NCI-H1105 treated with DMSO at 0.1 percent for 48 hours (cell line): ENCODE measurements around the gene TNFRSF13B.

Source experiments
- DNase-seq: peaks from one replicate; lab custom pipeline; 2025; lab: John Stamatoyannopoulos, UW

The TNFRSF13B gene

DNA sequence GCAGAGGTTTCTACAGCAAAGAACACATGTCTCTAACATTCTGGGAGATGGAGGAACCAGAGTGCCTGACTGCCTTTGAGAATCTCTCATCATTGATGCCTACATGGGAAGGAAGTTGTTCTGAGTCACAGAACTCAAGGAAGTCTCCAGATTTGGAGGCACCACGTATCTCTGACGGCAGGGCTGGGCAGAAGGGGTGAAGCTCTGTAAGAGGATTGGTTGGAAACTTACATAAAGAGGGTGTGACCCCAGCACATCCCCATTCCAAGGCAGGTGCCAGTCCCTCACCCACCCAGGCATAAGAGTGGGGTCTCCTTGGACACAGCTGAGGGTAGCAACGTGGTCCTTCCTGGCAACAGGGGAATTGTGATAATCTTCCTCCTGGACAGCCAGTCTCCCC is 17.4 kb downstream of the TNFRSF13B start:
- no peak for DNase-seq

DNA sequence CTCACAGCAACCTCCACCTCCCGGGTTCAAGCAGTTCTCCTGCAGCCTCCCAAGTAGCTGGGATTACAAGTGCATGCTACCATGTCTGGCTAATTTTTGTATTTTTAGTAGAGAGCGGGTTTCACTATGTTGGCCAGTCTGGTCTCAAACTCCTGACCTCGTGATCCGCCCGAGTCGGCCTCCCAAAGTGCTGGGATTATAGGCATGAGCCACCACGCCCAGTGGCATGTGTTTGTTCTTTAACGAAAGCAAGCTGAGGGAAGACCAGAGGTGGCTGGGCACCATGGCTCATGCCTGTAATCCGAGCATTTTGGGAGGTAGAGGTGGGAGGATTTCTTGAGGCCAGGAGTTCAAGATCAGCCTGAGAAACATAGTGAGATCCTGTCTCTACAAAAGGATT is 18.1 kb downstream of the TNFRSF13B start:
- DNase-seq, result no peak

DNA sequence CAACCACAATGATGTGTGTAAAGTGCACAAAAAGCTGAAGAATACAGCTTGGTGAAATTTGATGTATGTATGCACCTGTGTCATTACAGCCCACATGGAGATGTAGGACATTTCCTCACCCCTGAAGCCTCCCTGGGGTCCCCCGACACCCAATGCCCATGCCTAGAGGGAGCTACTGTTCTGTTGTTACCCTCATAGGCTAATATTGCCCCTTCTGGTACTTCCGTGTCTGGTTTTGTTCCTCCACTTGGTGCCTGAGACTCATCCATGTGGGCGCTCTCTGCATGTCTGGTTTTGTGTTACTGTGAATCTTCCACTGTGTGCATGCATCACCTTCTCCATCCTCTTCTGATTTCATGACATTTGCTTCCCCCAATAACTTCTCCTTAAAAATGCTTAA is 18.6 kb downstream of the TNFRSF13B start:
- no peak for DNase-seq

DNA sequence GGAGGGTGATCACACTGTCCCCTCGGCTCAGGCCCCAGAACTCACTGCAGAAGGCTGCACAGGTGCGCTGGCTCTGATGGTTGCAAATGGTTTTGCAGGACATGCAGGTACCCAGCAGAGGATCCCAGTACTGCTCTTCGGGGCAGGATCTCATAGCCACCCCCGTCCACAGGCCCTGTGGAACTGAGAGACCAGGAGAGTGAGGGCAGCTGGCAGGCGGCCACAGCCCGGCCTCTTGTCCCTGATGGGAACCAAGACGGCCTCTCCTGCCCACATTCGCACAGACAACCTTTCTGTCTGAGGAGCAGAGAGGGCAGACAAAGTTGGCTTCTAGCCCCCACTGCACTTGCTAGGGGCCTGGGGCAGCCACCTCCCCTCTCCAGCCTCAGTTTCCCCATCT is 19.5 kb downstream of the TNFRSF13B start:
- DNase-seq, result no peak

DNA sequence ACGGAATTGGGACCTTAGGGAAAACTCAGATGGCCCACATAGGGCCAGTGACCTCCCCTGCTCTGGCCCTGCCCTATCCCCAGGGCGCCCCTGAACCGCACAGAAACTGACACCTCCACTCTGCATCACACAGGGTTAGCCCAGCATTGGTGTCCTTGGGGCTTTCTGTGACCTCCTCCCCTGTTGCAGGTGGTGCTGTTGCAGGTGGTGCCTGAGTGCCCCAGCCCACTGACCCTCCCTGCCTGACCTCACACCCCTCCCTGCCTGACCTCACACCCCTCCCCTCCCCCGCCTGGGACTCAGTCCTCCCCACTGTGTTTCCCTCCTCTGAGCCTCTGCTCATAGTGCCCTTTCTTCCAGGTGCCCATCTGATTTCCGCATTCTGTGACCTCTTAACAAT is 21.4 kb downstream of the TNFRSF13B start:
- no peak for DNase-seq

DNA sequence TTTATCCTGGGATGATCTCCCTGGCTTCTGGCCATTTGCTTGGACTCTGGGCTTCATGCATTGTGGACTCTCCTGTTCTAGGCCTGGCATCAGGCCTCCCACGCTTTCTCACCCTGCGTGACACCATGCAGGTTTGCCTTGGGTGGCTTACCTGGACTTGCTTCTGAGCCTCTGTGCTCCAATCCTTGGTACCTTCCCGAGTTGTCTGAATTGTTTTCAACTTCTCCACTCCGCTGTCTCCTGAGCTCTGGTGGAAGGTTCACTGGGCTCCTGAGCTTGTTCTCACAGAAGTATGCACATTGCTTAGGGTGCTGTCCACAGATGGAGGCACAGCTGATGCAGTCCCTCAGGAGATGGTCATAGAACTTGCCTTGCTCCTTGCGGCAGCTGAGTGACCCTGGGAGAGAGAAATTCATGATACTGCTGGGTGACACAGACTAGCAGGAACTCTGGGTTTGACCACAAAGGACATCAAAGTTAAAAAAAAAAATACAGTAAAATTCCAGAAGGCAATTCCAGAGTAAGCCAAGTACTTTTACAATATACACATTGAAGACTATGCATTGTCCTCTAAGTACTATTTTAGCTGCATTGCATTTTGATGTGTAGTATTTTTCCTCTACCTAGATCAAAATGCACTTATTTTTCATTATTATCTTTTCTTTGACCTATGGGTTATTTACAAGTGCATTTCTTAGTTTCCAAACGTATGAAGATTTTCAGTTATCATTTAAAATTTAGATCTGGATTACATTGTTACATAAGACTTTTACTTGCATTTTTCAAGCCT is 23.1 kb downstream of the TNFRSF13B start:
- no peak for DNase-seq

DNA sequence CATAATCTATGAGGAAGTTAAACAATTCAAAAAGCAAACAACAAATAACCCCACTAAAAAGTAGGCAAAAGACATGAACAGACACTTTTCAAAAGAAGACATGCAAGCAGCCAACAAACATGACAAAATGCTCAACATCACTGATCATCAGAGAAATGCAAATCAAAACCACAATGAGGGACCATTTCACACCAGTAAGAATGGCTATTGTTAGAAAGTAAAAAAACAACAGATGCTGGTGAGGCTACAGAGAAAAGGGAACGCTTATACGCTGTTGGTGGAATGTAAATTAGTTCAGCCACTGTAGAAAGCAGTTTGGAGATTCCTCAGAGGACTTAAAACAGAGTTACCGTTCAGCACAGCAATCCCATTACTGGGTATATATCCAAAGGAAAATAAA is 24.4 kb downstream of the TNFRSF13B start:
- DNase-seq, result no peak

DNA sequence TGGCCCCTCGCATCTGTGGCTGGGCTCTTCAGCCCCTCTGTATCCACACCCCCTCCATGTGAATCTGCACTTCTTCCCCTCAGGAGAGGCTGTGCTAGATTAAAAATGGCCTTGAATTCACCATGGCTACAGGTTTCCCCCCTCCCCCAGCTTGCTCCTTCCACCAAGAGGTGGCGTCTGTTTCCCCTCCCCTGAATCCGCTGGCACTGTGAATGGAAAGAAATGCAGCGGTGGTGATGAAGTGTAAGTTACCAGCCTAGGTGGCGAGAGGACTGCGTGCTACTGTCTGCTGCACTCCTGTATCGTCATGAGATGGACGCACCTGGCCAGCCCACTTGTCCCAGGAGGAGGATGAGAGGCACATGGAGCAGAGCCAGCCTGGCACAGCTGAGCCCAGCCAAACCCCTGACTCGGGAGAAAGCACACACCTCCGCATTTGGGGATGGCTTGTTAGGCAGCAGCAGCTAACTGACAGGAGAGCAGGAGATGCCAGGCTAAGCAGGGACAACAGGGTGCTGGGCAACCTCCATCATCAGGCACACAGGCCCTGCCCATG is 26.2 kb downstream of the TNFRSF13B start:
- no peak for DNase-seq

DNA sequence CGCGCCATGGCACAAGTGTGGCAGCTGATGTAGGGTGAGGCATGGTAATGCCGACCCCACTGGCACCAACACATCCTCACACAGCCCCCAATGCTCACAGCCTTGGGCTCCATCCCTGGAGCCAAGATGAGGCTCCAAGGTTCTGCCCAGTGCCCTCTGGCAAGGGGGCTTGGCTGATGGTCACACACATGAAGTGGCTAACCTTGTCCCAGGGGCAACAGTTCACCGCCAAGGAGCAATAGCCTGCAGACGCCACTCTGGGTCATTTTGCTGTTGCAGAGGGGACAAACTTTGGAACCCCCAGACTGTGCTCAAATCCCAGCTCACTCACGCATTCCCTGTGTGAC is 26.8 kb downstream of the TNFRSF13B start:
- no peak for DNase-seq

DNA sequence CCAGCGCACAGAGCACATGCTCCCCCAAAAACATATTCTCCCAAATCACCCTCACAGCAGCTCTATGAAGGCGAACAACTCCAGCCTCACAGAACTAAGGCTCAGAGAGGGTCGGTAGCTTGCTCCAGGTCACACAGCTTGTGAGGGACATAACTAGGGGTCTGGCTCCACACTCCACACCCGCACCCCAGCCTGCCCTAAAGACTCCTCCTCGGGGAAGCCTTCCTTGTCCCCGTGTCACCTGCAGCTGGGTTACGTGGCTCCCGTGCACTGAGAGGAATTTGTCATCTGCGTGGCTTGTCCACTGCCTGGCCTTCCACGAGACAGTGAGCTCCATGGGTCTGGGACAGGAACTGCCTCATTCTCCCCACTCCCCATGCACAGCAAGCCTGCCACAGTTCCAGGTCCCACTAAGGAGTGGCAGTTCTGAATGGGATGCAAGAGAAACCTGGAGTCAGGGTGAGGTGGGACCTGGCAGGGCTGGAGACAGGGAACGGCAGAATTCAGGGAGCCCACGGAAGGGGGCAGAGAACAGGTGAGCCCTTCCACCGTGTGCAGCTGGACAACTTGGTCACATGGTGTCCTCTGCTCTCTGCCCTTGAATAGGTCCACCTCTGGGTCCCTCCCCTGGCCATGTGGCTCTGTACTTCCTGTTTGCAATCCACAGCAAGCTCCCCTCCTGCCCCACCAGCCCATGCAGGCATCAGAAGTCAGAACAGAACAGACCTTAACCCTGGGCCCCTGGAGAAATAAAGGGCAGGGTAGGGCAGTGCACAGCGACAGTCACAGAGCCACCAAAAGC is 27.4 kb downstream of the TNFRSF13B start:
- DNase-seq, result no peak

DNA sequence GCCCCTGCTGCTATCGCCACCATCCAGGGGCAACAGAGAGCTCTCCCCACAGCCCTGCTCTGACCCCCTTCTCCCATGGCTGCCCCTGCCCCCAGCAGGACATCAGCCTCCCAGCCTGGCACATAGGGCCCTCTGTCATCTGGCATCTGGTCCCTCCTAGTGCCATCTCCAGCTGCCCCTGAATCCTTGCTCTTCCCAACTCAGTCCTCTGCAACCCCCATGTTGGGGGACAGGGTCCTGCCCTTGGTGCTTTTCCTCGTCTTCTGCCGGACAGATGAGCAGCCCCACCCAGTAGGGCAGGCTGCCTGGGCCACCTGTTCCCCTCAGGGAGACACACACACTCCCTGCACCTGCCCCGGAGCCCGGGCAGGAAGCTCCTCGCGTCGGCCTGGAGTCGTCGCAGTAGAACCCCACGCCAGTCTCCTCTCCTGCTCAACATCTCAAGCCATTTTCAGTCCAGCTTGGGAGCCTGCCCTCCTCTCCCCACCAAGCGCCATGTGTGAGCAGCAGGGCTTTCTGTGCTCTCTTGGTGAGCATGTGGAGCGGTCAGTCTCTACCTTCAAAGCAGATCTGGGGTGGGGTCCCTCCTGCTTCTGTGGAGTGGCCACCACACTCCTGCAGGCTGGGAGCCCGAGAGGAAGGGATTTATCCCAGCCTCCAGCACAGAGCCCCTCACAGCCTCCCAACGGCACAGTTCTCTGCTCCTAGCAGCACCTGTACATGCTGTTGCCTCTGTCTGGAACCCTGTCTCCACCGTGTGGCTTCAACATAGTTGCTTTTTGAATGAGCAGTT is 28.2 kb downstream of the TNFRSF13B start:
- no peak for DNase-seq

DNA sequence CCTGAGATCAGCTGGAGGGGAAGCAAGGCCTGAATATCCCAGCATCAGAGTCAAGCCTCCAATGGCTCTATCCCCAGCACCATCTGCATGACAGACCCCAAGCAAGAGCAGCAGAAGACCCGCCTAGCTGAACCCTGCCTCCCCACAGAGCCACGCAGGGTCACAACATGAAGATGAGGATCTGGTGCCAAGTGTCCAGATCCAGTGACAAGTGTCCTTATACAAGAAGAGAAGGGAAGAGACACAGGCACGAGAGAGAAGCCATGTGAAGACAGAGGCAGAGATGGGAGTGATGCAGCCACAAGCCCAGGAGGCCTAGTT is 28.9 kb downstream of the TNFRSF13B start:
- no peak for DNase-seq

DNA sequence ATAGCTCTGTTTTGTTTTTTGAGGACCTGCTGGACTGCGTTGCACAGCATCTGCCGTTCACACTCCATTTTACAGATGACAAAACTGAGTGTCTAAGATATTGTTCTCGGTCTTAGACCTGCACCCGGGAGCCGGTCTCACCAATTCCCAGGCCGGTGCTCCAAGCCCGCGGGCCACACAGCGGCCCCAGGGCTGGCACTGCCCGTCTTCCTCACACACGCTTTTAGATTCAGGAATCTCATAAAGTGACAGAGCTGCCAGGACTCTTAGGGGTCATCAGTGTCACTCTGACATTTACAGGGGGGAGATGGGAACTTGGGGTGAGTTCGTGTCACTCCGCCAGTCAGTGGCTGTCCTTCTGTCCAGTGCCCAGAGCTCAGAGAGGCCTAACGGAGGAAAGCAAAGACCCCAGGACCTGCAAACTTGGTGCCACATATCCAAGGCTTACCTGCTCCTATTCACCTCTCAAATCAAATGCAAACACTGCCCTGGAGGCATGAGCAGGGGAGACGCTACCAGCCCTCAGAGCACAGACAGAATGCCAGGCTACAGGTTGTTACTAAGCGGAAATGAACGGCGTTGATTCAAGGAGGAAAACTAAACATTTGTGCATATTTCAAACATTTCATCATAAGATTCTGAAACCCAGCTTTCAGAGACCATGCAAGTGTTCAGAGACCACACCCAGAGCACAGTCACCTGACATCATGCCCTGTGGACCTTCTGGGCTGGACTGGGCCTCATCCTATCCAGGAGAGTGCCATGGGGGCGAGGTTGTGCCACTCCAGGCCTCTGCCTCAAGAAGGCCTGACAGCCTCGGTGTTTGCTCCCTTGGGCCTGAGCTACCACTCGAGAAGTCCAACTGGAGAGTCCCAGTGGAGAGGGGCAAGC is 29.5 kb downstream of the TNFRSF13B start:
- DNase-seq, result no peak

DNA sequence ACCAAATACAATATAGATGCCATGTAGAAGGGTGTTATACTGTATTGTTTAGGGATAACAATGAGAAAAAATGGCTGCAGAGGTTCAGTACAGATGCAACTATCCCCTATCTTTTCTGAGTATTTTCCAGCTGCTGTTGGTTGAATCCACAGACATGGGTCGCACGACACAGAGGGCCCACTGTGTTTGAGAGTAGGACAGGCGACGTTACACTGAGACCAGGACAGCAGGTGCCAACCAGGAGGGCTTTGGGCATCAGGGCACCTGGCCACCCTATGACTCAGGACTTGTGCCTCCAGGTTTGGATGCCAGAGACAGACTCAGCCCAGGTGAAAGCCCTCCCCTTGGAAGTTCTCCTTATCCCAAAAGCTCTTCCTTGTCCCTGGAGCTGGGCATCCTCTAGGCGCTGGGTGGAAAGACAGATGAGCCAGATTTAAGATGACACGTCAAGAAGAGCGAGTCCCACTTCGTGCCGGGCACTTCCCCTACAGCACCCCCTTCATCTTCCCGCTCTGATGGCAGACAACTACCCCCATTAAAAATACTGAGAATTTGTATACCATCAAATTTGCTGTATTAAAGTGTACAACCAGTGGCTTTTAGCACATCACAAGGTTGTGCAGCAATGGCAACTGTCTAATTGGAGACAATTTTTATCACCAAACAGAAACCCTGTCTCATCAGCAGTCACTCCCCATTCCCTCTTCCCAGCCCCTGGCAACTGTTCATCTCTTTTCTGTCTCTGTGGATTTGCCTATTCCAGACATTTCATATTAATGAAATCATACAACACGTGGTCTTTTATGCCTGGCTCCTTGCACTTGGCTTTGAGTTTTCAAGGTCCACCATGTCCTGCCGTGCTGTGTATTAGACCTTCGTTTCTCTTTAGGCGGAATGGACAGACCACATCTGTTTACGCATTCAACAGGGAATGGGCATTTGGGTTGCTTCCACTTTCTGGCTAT is 30.6 kb downstream of the TNFRSF13B start:
- no peak for DNase-seq

DNA sequence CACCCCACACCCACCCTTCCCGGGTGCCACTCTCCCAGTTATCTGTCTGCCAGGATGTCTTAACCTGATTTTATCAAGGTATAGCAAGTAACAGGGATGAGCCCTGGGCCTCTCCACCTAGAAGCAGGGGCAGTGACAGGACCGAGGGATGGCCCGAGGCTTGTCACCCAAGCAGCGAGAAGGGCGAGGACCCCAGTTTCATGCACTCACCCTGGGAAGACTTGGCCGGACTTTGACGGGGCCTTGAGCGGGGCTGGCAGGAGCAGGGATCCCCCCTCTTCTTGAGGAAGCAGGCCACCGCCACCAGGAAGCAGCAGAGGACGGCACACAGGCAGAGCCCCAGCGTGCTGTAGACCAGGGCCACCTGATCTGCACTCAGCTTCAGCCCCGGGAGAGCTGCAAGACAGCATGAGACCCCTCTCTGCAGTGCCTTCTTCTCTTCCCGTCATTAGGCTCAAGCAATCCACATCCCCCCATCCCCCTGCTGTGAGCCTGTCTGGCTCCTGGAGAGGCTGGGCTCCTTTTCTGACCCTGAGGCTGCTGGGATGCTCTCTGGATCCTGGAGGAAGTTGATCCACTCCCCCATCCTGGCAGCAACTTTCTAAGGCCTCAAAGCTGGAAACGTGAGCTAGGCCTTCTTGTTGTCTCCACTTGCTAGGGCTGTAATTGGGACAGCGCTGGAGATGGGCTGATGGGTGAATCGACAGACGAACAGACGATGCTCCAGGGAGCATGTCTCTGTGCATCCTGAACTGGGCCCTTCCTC is 31.6 kb downstream of the TNFRSF13B start:
- no peak for DNase-seq

DNA sequence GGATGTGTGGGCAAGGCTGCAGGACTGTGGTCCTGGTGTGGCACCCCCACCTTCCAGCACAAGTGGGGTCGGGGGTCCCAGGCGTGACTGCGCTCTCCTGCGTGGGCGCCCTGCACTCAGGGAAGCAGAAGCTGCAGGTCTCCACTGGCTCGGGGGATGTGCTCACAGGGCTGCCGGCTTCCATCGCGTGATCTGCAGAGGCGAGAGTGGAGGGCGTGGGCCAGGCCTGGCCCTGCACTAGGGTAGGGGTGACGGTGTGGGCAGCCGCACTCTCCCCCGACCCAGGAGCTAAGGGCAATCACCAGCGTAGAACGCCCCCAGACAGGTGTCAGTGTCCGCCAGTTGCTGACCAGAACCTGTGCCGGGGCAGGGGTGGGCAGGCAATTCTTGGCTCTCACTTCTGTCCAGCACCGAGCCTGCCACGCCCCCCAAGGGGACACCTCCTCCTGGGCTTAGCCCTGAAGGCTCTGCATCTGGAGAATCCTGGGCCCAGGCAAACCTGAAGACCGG is 32.3 kb downstream of the TNFRSF13B start:
- DNase-seq, result no peak

DNA sequence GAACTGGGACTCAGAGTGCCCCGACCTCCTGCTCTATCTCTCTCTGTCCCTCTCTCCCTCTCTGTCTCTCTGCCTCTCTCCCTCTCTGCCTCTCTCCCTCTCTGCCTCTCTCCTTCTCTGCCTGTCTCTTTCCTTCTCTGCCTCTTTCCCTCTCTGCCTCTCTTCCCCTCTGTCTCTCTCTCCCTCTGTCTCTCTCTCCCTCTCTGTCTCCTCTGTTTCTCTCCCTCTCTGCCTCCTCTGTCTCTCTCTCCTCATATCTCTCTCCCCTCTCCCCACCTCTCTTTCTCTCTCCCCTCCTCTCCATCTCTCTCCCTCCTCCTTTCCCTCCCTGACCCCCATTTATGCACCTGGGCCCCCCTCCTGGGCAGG is 32.7 kb downstream of the TNFRSF13B start:
- no peak for DNase-seq

DNA sequence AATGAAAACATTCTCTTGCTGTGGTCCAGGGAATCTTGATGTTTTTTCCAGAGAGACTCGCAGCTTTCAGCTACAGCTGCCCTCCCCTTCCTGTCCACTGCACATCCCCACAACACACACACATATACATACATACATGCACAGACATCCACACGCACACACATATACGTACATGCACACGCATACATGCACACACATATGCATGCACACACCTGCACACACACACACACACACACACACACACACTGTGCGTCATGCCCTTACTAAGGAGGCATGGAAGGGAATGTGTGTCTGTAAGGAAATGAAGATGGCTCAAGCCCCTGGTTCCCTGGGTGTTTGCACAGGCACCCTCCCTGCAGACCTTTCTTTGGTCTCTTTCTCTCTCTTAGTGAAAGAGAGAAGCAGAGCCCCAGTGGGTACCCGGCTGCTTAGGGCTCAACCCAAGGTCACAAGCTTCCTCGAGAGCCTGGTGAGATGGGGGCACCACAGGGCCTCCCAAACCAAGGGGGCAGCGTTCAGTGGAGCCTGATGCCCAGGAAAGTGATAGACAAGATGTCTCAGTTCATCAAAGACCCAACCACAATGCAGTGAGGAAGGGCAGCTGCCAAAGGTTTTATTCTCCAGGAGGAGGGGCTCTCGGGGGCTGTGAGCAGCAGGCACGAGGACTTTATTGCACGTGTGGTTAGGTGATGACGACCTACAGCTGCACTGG is 33.3 kb downstream of the TNFRSF13B start:
- DNase-seq, result no peak

DNA sequence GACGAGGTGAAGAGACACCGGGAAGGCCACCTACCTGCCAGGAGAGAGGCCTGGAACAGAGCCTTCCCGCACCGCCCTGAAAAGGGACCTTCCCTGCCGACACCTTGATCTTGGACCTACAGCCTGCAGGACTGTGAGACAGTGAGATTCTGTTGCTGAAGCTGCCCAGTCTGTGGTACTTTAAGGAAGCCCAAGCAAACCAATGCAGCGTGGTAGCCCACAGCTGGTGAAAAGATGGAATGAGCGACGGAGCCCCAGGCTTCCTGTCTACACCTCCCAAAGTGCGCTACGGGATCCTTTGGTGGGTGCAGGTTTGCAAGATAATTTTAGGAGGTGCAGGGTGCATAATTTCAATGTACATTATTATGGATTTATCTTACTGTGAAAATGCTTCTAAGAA is 33.9 kb downstream of the TNFRSF13B start:
- DNase-seq, result no peak
